Psoas muscle (tissue), 8 donors: ENCODE data around the gene ATOH8. TPM values are rescaled to one million over a fixed set of nuclear protein-coding genes. Genes with fewer than 3 reads are reported as not detected.
A peak's percentile ranks its signal among the peaks of the same experiment; 100 is the strongest.

ENCODE experiments used
- ATAC-seq, 4 donors: fragments of 200-7000 bp; cut with Tn5 transposase; one replicate each; pipeline ENCODE4 v1.9.1; 2020; ENCODE audit warnings: moderate library complexity in 3 of 4, mild to moderate bottlenecking in 2 of 4
- DNase-seq, 2 donors: peaks; one replicate each; pipeline ENCODE4 v3.0.0-alpha.2; 2020
- H3K27ac ChIP-seq: fragments of 200-600 bp; one replicate; pipeline ENCODE4 v1.8.0; 2022
- H3K27me3 ChIP-seq, 3 donors: fragments of 200-600 bp in 1 of 3; one replicate each; pipeline versions ENCODE4 v1.6.1 to v1.8.0; 2013 to 2022; ENCODE audit warnings: low read length in 2 of 3, mild to moderate bottlenecking in 2 of 3, moderate library complexity in 1 of 3; ENCODE audit not compliant: insufficient read depth in 3 of 3
- H3K36me3 ChIP-seq, 2 donors: fragments of 200-600 bp in 1 of 2; one replicate each; pipeline versions ENCODE4 v1.6.1 to v1.8.0; 2013 to 2022; ENCODE audit warnings: low read depth in 1 of 2, mild to moderate bottlenecking in 1 of 2, moderate library complexity in 1 of 2; ENCODE audit not compliant: insufficient read depth in 1 of 2
- H3K4me1 ChIP-seq: fragments of 200-600 bp; one replicate; pipeline ENCODE4 v1.8.0; 2022
- H3K4me3 ChIP-seq: fragments of 200-600 bp; one replicate; pipeline ENCODE4 v1.8.0; 2022; ENCODE audit warnings: mild to moderate bottlenecking
- H3K9me3 ChIP-seq: fragments of 200-600 bp; one replicate; pipeline ENCODE4 v1.8.0; 2022
- CTCF ChIP-seq: fragments of 200-600 bp; IDR thresholded peaks from one replicate; pipeline ENCODE4 v1.8.0; 2022; ENCODE audit warnings: antibody characterized with exemption
- WGBS, 3 donors: extraction: QIAGEN DNeasy Blood & Tissue Kit; methylation state at CpG; one replicate each; pipeline versions ENCODE4 v1.1.6 to v1.1.7; 2013; 5-methylcytosine and 5-hydroxymethylcytosine counted together
- intact Hi-C, 2 donors: fragments of 100-400 bp; cut with DNase I; formaldehyde crosslinking; loops; one replicate each; pipeline versions ENCODE4 v1.11.0 to v1.14.2; 2022
- polyA plus RNA-seq, 3 donors: library from polyadenylated mRNA; stranded (reverse); fragments of 200-250 nt; gene quantifications; one replicate each; pipeline ENCODE4 v1.2.3, GENCODE V29; 2013
- total RNA-seq, 4 donors: library from RNA; stranded (reverse); fragmentation: NEBNext Ultra II Directional in 2 of 4; extraction: Animal tissue kit (Norgen Biotek cat#: 25700) in 2 of 4; gene quantifications; one replicate each; pipeline versions ENCODE4 v1.2.1 to v1.2.4, GENCODE V29; 2021 to 2023
- donor health status: healthy with polysubstance abuse.
- donor health status: DM: no; HTN: no; CAD: no; lungs with moderate emphysema.
- donor health status: Bipolar disorder and iron deficiency.
- donor health status: healthy.
- donor health status: DM: yes; HTN: yes; CAD: no.
- donor health status: DM: no; HTN: no; CAD: no.
- donor health status: DM: no; HTN: no; CAD: no.
- donor health status: DM: yes; HTN: yes; CAD: no.

ATOH8 gene
- total and polyA plus RNA-seq, 7 donors: 22.0 to 82.1 (median 59.4) TPM

GRCh38 chr2:85813982-85814801 lies 60.4 kb downstream of the ATOH8 start:
- H3K36me3 ChIP-seq: no peaks in the 10 kb centered on the region
- H3K4me1 ChIP-seq: peaks cover 3% of the 10 kb centered on the region
- no peak overlapping the region for H3K4me3 ChIP-seq
- 27 to 32% (median 28%) methylated on average over 13 of the region's 13 CpGs for WGBS, 3 donors
- peak; percentile 97 for TF ChIP-seq CTCF
- DNase-seq (peak; percentile 91 to 96), ATAC-seq (peak; percentile 97 to 99 (median 98))
- H3K27ac ChIP-seq: no peak overlapping the region
- intact Hi-C loops: loop anchor here (1.0 to 5.0 kb wide), 6 partner anchors 63 to 177 kb away; no protein-coding TSS in a partner anchor
- no peaks in the 10 kb centered on the region for H3K27me3 ChIP-seq
- no peaks in the 10 kb centered on the region for H3K9me3 ChIP-seq

- intact Hi-C loops: loop anchor here (1.0 to 5.0 kb wide), 5 partner anchors 68 to 178 kb away; no protein-coding TSS in a partner anchor
- Histone ChIP-seq H3K4me1 (peaks cover 3% of the 10 kb centered on the region), H3K4me3 (no peak overlapping the region), H3K36me3 (no peaks in the 10 kb centered on the region), H3K27me3 (no peaks in the 10 kb centered on the region), H3K9me3 (no peaks in the 10 kb centered on the region), H3K27ac (no peak overlapping the region)
- 50 to 55% (median 55%) methylated on average over 10 of the region's 10 CpGs for WGBS, 3 donors
- ATAC-seq (peak in 2 of 4 donors; percentile 2 to 4), DNase-seq (no peak)
- no peak for TF ChIP-seq CTCF
Observed at GRCh38 chr2:85814802-85815550, 61.2 kb downstream of the ATOH8 start.

GRCh38 chr2:85819811-85820510 lies 66.2 kb downstream of the ATOH8 start:
- WGBS, 3 donors: 73 to 77% (median 75%) methylated on average over 6 of the region's 6 CpGs

GRCh38 chr2:85822766-85823165 lies 69.0 kb downstream of the ATOH8 start:
- H3K9me3 ChIP-seq: no peaks in the 10 kb centered on the region
- intact Hi-C loops: no loop called here
- H3K27me3 ChIP-seq: no peaks in the 10 kb centered on the region
- WGBS, 3 donors: 70 to 85% (median 76%) methylated on average over 5 of the region's 5 CpGs
- H3K27ac ChIP-seq: no peak overlapping the region
- H3K4me3 ChIP-seq: no peak overlapping the region
- TF ChIP-seq CTCF: no peak
- no peaks in the 10 kb centered on the region for H3K36me3 ChIP-seq
- H3K4me1 ChIP-seq: peaks cover 3% of the 10 kb centered on the region
- DNase-seq (no peak), ATAC-seq (no peak)

More at GRCh38 chr2:85819811-85820510, 66.2 kb downstream of the ATOH8 start:
- Histone ChIP-seq H3K4me3 (no peak overlapping the region), H3K9me3 (no peaks in the 10 kb centered on the region), H3K4me1 (no peaks in the 10 kb centered on the region), H3K36me3 (no peaks in the 10 kb centered on the region), H3K27ac (no peak overlapping the region), H3K27me3 (no peaks in the 10 kb centered on the region)
- no peak for TF ChIP-seq CTCF
- intact Hi-C loops: no loop called here
- ATAC-seq: no peak
- no peak for DNase-seq
